SK-N-SH treated with all-trans-retinoic acid at 6 μM for 48 hours (cell line): ENCODE measurements around the gene EIF4H.

Experiments
- ATAC-seq: fragments of 200-7000 bp; cut with Tn5 transposase; 3 replicates; pipeline ENCODE4 v1.9.1; 2020; ENCODE audit warnings: mild to moderate bottlenecking, moderate library complexity
- ARNTL ChIP-seq: fragments of 450-650 bp; formaldehyde crosslinking; IDR thresholded peaks from 2 replicates; pipeline ENCODE4 v1.5.0; 2020; ENCODE audit warnings: low read depth, mild to moderate bottlenecking, moderate library complexity, borderline replicate concordance
- BACH2 ChIP-seq: fragments of 250-450 bp; sonication (Bioruptor Pico); IDR thresholded peaks from 2 replicates; pipeline ENCODE4 v1.9.0; 2021; ENCODE audit warnings: mild to moderate bottlenecking, borderline replicate concordance
- CSDC2 ChIP-seq: fragments of 250-450 bp; sonication (Bioruptor Pico); IDR thresholded peaks from 2 replicates; pipeline ENCODE4 v1.5.0; 2020; ENCODE audit warnings: mild to moderate bottlenecking, moderate library complexity
- ESRRG ChIP-seq: fragments of 250-450 bp; sonication (Bioruptor Pico); IDR thresholded peaks from 2 replicates; pipeline ENCODE4 v1.6.1; 2021; ENCODE audit warnings: mild to moderate bottlenecking
- GLIS3 ChIP-seq: fragments of 250-450 bp; sonication (Bioruptor Pico); IDR thresholded peaks from 2 replicates; pipeline ENCODE4 v1.5.0; 2020; ENCODE audit warnings: mild to moderate bottlenecking, moderate library complexity
- PPARA ChIP-seq: fragments of 250-450 bp; sonication (Bioruptor Pico); IDR thresholded peaks from 2 replicates; pipeline ENCODE4 v1.5.0; 2020; ENCODE audit warnings: mild to moderate bottlenecking, borderline replicate concordance
- RARB ChIP-seq: fragments of 250-450 bp; sonication (Bioruptor Pico); IDR thresholded peaks from 2 replicates; pipeline ENCODE4 v1.8.0; 2021; ENCODE audit warnings: mild to moderate bottlenecking, moderate library complexity
- SNAI2 ChIP-seq: fragments of 250-450 bp; sonication (Bioruptor Pico); IDR thresholded peaks from 2 replicates; pipeline ENCODE4 v1.5.0; 2020; ENCODE audit warnings: mild to moderate bottlenecking, moderate library complexity
- TCF4 ChIP-seq: fragments of 250-450 bp; sonication (Bioruptor Pico); IDR thresholded peaks from 2 replicates; pipeline ENCODE4 v1.8.0; 2021; ENCODE audit warnings: mild to moderate bottlenecking, moderate library complexity, borderline replicate concordance
- TOX ChIP-seq: fragments of 250-450 bp; sonication (Bioruptor Pico); IDR thresholded peaks from 2 replicates; pipeline ENCODE4 v1.8.0; 2021; ENCODE audit warnings: mild to moderate bottlenecking, moderate library complexity, borderline replicate concordance
- ZC3H10 ChIP-seq: fragments of 250-450 bp; sonication (Bioruptor Pico); IDR thresholded peaks from 2 replicates; pipeline ENCODE4 v1.5.1; 2021; ENCODE audit warnings: mild to moderate bottlenecking, moderate library complexity
- ZFP3 ChIP-seq: fragments of 250-450 bp; sonication (Bioruptor Pico); IDR thresholded peaks from 2 replicates; pipeline ENCODE4 v1.5.0; 2020; ENCODE audit warnings: mild to moderate bottlenecking, moderate library complexity
- ZFP30 ChIP-seq: fragments of 450-650 bp; formaldehyde crosslinking; IDR thresholded peaks from 2 replicates; pipeline ENCODE4 v1.5.0; 2022; ENCODE audit warnings: mild to moderate bottlenecking, moderate library complexity
- ZNF565 ChIP-seq: fragments of 450-650 bp; formaldehyde crosslinking; conservative IDR thresholded peaks from 2 replicates; pipeline ENCODE4 v1.5.0; 2020; ENCODE audit warnings: low read depth, mild to moderate bottlenecking, moderate library complexity
- ZNF8 ChIP-seq: fragments of 450-650 bp; formaldehyde crosslinking; IDR thresholded peaks from 2 replicates; pipeline ENCODE4 v1.5.0; 2020; ENCODE audit warnings: mild to moderate bottlenecking, moderate library complexity
- TF ChIP-seq, protein P1 (sequence below): fragments of 250-450 bp; sonication (Bioruptor Pico); IDR thresholded peaks from 2 replicates; pipeline ENCODE4 v1.5.1; 2021; ENCODE audit warnings: mild to moderate bottlenecking, moderate library complexity
- TF ChIP-seq, protein P2 (sequence below): fragments of 250-450 bp; sonication (Bioruptor Pico); IDR thresholded peaks from 2 replicates; pipeline ENCODE4 v1.8.0; 2020; ENCODE audit warnings: mild to moderate bottlenecking, moderate library complexity, borderline replicate concordance
- TF ChIP-seq, protein P3 (sequence below): fragments of 250-450 bp; sonication (Bioruptor Pico); IDR thresholded peaks from 2 replicates; pipeline ENCODE4 v1.5.1; 2020; ENCODE audit warnings: low read depth, mild to moderate bottlenecking, moderate library complexity
- TF ChIP-seq, protein P4 (sequence below): fragments of 250-450 bp; sonication (Bioruptor Pico); IDR thresholded peaks from 2 replicates; pipeline ENCODE4 v1.5.0; 2020; ENCODE audit warnings: mild to moderate bottlenecking, moderate library complexity
- TF ChIP-seq, protein P5 (sequence below): fragments of 250-450 bp; sonication (Bioruptor Pico); IDR thresholded peaks from 2 replicates; pipeline ENCODE4 v1.8.0; 2021; ENCODE audit warnings: low read depth, mild to moderate bottlenecking, moderate library complexity, borderline replicate concordance

The EIF4H gene

DNA sequence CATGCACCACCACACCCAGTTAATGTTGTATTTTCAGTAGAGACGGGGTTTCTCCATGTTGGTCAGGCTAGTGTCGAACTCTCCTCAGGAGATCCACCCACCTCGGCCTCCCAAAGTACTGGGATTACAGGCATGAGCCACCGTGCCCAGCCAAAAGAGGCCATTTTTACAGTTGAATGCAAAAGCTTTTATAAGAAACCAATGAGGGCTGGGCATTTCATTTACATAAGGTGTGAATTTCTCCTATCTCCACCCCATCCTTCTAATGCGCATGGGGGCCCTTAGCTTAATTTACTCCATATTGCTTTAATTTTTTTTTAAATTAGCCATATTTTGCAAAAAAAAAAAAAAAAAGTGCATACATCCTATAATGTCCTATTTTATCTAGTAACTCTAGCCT, 25.1 kb upstream of the EIF4H start:
- no peak for ATAC-seq

DNA sequence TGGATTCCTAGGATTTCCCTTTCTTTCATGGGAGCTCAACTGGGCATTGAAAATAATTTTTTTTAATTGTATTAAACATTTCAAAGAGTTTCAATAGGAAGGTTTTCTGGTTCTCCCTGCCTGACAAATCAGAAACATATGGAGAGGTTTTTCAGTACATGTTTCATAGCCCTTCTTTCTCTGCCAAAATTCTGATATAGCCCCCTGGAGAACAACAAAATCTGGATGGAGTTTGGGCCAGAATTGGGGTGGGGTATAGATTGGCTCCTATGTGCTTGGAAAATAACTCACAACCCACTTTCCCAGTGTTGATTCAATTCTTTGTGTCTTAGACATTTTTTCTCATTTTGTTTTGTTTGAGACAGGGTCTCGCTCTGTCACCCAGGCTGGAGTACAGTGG, 24.6 kb upstream of the EIF4H start:
- peak; percentile 32; the same call in 2 of the 3 replicates for ATAC-seq
- TF ChIP-seq ZNF565 (no peak), TCF4 (CRISPR knock-in tag) (peak; percentile 41; the same call in 1 of the 2 replicates)

More for the DNA sequence above, 25.1 kb upstream of the EIF4H start:
- TF ChIP-seq PPARA (CRISPR knock-in tag): no peak
- no peak for TF ChIP-seq SNAI2
- no peak for TF ChIP-seq ZNF8 (CRISPR knock-in tag)
- no peak for TF ChIP-seq GLIS3 (CRISPR knock-in tag)
- TF ChIP-seq ZC3H10: no peak
- no peak for TF ChIP-seq ZFP30 (CRISPR knock-in tag)
- no peak for TF ChIP-seq CSDC2 (CRISPR knock-in tag)
- TF ChIP-seq TCF4 (CRISPR knock-in tag): no peak
- no peak for TF ChIP-seq TOX (CRISPR knock-in tag)

DNA sequence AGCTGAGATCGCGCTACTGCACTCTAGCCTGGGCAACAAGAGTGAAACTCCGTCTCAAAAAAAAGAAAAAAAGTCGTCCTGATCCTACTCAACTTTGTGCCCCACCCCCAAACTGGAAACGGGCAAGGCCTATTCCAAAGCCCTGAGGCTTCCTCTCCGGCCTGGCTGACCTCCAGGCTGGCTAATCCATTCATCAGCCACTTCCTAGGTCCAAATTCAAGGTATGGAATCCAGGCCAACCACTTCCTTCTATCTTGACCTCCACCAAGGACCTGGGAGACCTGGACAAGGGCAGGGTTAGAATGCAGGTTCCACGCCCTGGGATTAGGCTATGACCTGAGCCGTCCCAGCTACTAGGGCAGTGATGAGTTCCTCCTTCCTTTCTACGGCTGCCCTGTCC, 20.4 kb upstream of the EIF4H start:
- ATAC-seq: no peak
- TF ChIP-seq ZFP30 (CRISPR knock-in tag) (no peak), ZFP3 (CRISPR knock-in tag) (no peak)

DNA sequence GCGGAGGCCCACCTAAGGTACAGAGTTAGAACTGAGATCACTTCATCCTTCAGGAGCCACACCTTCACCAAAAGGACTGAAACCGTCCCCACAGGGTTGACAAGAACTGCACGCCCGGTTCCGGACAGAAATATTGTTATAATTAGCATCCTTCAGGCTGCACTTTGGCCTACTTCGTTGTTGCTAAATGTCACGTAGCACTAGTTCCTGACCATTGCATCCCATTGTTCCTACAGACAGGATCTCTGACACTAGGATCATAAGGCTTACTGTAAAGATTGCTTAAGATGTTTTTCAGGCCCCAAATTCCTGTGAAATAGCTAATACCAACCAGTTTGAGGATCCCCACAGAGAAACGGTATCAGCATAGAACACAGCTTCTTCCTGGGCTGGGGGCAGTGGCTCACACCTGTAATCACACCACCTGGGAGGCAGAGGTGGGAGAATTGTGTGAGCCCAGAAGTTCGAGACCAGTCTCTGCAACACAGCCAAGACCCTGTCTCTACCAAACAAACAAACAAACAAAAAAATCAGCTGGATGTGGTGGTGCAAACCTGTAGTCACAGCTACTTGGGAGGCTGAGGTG, 18.3 kb upstream of the EIF4H start:
- no peak for ATAC-seq
- TF ChIP-seq, protein P1, sequence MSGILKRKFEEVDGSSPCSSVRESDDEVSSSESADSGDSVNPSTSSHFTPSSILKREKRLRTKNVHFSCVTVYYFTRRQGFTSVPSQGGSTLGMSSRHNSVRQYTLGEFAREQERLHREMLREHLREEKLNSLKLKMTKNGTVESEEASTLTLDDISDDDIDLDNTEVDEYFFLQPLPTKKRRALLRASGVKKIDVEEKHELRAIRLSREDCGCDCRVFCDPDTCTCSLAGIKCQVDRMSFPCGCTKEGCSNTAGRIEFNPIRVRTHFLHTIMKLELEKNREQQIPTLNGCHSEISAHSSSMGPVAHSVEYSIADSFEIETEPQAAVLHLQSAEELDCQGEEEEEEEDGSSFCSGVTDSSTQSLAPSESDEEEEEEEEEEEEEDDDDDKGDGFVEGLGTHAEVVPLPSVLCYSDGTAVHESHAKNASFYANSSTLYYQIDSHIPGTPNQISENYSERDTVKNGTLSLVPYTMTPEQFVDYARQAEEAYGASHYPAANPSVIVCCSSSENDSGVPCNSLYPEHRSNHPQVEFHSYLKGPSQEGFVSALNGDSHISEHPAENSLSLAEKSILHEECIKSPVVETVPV (CRISPR knock-in tag): no peak
- TF ChIP-seq, protein P2, sequence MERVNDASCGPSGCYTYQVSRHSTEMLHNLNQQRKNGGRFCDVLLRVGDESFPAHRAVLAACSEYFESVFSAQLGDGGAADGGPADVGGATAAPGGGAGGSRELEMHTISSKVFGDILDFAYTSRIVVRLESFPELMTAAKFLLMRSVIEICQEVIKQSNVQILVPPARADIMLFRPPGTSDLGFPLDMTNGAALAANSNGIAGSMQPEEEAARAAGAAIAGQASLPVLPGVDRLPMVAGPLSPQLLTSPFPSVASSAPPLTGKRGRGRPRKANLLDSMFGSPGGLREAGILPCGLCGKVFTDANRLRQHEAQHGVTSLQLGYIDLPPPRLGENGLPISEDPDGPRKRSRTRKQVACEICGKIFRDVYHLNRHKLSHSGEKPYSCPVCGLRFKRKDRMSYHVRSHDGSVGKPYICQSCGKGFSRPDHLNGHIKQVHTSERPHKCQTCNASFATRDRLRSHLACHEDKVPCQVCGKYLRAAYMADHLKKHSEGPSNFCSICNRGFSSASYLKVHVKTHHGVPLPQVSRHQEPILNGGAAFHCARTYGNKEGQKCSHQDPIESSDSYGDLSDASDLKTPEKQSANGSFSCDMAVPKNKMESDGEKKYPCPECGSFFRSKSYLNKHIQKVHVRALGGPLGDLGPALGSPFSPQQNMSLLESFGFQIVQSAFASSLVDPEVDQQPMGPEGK (CRISPR knock-in tag): no peak
- TF ChIP-seq, protein P3, sequence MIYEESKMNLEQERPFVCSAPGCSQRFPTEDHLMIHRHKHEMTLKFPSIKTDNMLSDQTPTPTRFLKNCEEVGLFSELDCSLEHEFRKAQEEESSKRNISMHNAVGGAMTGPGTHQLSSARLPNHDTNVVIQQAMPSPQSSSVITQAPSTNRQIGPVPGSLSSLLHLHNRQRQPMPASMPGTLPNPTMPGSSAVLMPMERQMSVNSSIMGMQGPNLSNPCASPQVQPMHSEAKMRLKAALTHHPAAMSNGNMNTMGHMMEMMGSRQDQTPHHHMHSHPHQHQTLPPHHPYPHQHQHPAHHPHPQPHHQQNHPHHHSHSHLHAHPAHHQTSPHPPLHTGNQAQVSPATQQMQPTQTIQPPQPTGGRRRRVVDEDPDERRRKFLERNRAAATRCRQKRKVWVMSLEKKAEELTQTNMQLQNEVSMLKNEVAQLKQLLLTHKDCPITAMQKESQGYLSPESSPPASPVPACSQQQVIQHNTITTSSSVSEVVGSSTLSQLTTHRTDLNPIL (CRISPR knock-in tag): no peak
- TF ChIP-seq, protein P4, sequence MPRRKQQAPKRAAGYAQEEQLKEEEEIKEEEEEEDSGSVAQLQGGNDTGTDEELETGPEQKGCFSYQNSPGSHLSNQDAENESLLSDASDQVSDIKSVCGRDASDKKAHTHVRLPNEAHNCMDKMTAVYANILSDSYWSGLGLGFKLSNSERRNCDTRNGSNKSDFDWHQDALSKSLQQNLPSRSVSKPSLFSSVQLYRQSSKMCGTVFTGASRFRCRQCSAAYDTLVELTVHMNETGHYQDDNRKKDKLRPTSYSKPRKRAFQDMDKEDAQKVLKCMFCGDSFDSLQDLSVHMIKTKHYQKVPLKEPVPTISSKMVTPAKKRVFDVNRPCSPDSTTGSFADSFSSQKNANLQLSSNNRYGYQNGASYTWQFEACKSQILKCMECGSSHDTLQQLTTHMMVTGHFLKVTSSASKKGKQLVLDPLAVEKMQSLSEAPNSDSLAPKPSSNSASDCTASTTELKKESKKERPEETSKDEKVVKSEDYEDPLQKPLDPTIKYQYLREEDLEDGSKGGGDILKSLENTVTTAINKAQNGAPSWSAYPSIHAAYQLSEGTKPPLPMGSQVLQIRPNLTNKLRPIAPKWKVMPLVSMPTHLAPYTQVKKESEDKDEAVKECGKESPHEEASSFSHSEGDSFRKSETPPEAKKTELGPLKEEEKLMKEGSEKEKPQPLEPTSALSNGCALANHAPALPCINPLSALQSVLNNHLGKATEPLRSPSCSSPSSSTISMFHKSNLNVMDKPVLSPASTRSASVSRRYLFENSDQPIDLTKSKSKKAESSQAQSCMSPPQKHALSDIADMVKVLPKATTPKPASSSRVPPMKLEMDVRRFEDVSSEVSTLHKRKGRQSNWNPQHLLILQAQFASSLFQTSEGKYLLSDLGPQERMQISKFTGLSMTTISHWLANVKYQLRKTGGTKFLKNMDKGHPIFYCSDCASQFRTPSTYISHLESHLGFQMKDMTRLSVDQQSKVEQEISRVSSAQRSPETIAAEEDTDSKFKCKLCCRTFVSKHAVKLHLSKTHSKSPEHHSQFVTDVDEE (CRISPR knock-in tag): no peak
- TF ChIP-seq BACH2 (no peak), RARB (CRISPR knock-in tag) (no peak)

DNA sequence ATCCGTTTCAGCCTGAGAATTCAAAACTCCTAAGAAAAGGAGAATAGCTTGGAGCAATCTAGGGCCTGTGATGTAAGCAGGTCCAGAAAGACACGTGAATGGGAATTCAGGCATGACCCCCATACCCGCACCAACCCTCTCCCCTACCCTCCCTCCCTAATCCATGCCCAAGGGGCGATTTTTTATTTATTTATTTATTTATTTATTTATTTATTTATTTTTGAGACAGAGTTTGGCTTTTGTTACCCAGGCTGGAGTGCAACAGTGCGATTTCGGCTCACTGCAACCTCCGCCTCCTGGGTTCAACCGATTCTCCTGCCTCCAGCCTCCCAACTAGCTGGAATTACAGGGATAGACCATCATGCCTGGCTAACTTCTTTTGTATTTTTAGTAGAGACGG, 16.6 kb upstream of the EIF4H start:
- ATAC-seq: no peak
- TF ChIP-seq ARNTL (CRISPR knock-in tag) (no peak), ZC3H10 (no peak), ZFP3 (CRISPR knock-in tag) (no peak), ESRRG (no peak), SNAI2 (no peak), GLIS3 (CRISPR knock-in tag) (no peak), PPARA (CRISPR knock-in tag) (no peak), ZFP30 (CRISPR knock-in tag) (no peak), TCF4 (CRISPR knock-in tag) (no peak), CSDC2 (CRISPR knock-in tag) (no peak)
- TF ChIP-seq, protein P4 (CRISPR knock-in tag): no peak
- TF ChIP-seq, protein P5, sequence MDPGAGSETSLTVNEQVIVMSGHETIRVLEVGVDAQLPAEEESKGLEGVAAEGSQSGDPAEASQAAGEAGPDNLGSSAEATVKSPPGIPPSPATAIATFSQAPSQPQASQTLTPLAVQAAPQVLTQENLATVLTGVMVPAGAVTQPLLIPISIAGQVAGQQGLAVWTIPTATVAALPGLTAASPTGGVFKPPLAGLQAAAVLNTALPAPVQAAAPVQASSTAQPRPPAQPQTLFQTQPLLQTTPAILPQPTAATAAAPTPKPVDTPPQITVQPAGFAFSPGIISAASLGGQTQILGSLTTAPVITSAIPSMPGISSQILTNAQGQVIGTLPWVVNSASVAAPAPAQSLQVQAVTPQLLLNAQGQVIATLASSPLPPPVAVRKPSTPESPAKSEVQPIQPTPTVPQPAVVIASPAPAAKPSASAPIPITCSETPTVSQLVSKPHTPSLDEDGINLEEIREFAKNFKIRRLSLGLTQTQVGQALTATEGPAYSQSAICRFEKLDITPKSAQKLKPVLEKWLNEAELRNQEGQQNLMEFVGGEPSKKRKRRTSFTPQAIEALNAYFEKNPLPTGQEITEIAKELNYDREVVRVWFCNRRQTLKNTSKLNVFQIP (CRISPR knock-in tag): no peak
- TF ChIP-seq, protein P1 (CRISPR knock-in tag): no peak
